Natural killer cell (primary cell): ENCODE data around the gene HAGH. TPM values are rescaled to one million over a fixed set of nuclear protein-coding genes. Genes with fewer than 3 reads are reported as not detected.

Experiments used
- ATAC-seq, 3 donors: fragments of 150-1000 bp in 2 of 3; fragments of 200-7000 bp in 1 of 3; cut with Tn5 transposase; 1 replicate in 1 of 3; 2 replicates in 2 of 3; pipeline ENCODE4 v1.10.0; 2021; ENCODE audit warnings: mild to moderate bottlenecking in 2 of 3, moderate library complexity in 2 of 3
- DNase-seq, 2 donors: peaks; one replicate each; pipeline versions ENCODE4 v3.0.0 to v3.0.0-alpha.2; 2013 to 2021; ENCODE audit warnings: mixed read lengths in 1 of 2
- H3K27ac ChIP-seq: one replicate; pipeline ENCODE4 v1.5.1; 2013; ENCODE audit warnings: mild to moderate bottlenecking, low read length
- H3K27me3 ChIP-seq: one replicate; pipeline ENCODE4 v1.6.1; 2013; ENCODE audit warnings: low read length; ENCODE audit not compliant: control insufficient read depth, insufficient read depth
- H3K36me3 ChIP-seq: one replicate; pipeline ENCODE4 v1.6.1; 2013; ENCODE audit warnings: low read length; ENCODE audit not compliant: control insufficient read depth, insufficient read depth
- H3K4me1 ChIP-seq: one replicate; pipeline ENCODE4 v1.6.1; 2013; ENCODE audit warnings: low read length; ENCODE audit not compliant: control insufficient read depth, insufficient read depth
- H3K4me3 ChIP-seq: one replicate; pipeline ENCODE4 v1.5.1; 2013; ENCODE audit warnings: low read length
- H3K9me3 ChIP-seq: one replicate; pipeline ENCODE4 v1.6.1; 2013; ENCODE audit warnings: low read length; ENCODE audit not compliant: control insufficient read depth, insufficient read depth
- H3K27ac Mint-ChIP-seq, 2 donors: one replicate each; pipeline ENCODE4 v1.8.0; 2022; ENCODE audit warnings: mild to moderate bottlenecking in 2 of 2, mixed read lengths in 2 of 2, moderate library complexity in 1 of 2
- H3K27me3 Mint-ChIP-seq, 2 donors: one replicate each; pipeline ENCODE4 v1.8.0; 2022; ENCODE audit warnings: low read depth in 2 of 2, mixed read lengths in 2 of 2
- H3K36me3 Mint-ChIP-seq: one replicate; pipeline ENCODE4 v1.8.0; 2022; ENCODE audit warnings: mixed read lengths
- H3K4me1 Mint-ChIP-seq, 2 donors: one replicate each; pipeline ENCODE4 v1.8.0; 2022; ENCODE audit warnings: mixed read lengths in 2 of 2
- H3K4me3 Mint-ChIP-seq: one replicate; pipeline ENCODE4 v1.8.0; 2022; ENCODE audit warnings: mild to moderate bottlenecking, moderate library complexity, mixed read lengths
- H3K9me3 Mint-ChIP-seq, 2 donors: one replicate each; pipeline ENCODE4 v1.8.0; 2022; ENCODE audit warnings: mixed read lengths in 2 of 2
- CTCF ChIP-seq: fragments of 200-600 bp; IDR thresholded peaks from one replicate; pipeline ENCODE4 v1.8.0; 2022; ENCODE audit warnings: antibody characterized with exemption
- WGBS: methylation state at CpG from one replicate; pipeline ENCODE4 v1.1.7; 2013; ENCODE audit warnings: missing lambda C conversion rate; ENCODE audit not compliant: insufficient coverage; 5-methylcytosine and 5-hydroxymethylcytosine counted together
- intact Hi-C: fragments of 100-400 bp; cut with micrococcal nuclease; formaldehyde crosslinking; loops from one replicate; pipeline ENCODE4 v1.14.2; 2022
- total RNA-seq, 4 donors: library from RNA; stranded (reverse); fragments of 120-200 nt in 1 of 4; gene quantifications; one replicate each; pipeline versions ENCODE4 v1.2.3 to v1.2.4, GENCODE V29; 2013 to 2022

Gene HAGH
- total RNA-seq, 3 donors from 2014 or later (not counting 1 experiment from before 2014, with no cell fraction given) = 27.8 to 38.4 (median 37.5) TPM

DNA sequence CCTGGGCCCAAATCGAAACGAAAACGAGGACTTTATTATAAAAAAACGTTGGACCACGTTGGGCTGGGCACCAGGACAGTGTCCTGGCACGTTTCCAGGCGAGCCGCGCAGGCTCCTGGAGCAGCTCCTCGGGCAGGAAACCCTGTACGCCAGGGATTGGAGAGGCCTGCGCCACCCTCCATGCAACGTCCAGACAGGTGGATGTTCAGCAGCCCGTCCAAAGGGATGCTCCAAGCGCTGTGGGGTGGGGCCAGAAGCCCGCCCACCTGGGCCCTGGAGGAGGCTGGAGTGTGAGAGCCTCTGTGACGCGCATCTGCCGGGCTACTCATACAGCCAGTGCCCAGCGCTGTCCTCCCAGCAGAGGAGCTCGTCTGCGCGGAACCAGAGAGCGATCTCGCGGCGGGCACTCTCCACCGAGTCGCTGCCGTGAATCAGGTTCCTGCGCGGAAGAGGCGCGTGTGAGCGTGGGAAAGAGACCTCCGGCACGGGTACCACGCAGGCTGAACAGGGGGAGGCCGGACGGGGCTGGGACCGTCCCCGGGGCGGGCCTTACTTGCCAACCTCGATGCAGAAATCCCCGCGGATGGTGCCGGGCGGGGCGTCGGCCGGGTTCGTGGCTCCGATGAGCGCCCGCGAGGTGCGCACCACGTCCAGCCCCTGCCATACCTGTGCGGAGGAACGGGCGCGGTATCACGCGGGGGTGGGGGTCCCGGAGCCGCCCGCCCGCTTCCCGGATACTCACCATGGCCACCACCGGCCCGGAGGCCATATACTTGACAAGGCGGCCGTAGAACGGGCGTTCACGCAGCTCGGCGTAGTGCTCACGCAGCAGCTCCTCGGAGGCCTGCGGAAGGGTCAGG, 56.1 kb downstream of the HAGH start:
- ATAC-seq (peak; percentile 36 to 56 (median 50)), DNase-seq (peak; percentile 53 to 79)
- H3K36me3 ChIP-seq = peaks cover 29% of the 10 kb centered on the region
- peaks cover 41% of the 10 kb centered on the region for H3K4me1 ChIP-seq
- Mint-ChIP-seq H3K36me3 (no peaks in the 10 kb centered on the region), H3K27me3 (no peaks in the 10 kb centered on the region), H3K27ac (peak overlapping the region; percentile 67 to 70), H3K9me3 (no peaks in the 10 kb centered on the region), H3K4me1 (peaks cover 14 to 21% of the 10 kb centered on the region in 2 donors), H3K4me3 (peak overlapping the region; percentile 73)
- H3K4me3 ChIP-seq = peak overlapping the region; percentile 61
- 26% methylated on average over 81 of the region's 81 CpGs for WGBS
- intact Hi-C loops = loop anchor here (5.0 to 10.0 kb wide), 2 partner anchors 154 to 382 kb away; no protein-coding TSS in a partner anchor
- no peaks in the 10 kb centered on the region for H3K9me3 ChIP-seq
- peak overlapping the region; percentile 69 for H3K27ac ChIP-seq
- TF ChIP-seq CTCF = no peak
- no peaks in the 10 kb centered on the region for H3K27me3 ChIP-seq

DNA sequence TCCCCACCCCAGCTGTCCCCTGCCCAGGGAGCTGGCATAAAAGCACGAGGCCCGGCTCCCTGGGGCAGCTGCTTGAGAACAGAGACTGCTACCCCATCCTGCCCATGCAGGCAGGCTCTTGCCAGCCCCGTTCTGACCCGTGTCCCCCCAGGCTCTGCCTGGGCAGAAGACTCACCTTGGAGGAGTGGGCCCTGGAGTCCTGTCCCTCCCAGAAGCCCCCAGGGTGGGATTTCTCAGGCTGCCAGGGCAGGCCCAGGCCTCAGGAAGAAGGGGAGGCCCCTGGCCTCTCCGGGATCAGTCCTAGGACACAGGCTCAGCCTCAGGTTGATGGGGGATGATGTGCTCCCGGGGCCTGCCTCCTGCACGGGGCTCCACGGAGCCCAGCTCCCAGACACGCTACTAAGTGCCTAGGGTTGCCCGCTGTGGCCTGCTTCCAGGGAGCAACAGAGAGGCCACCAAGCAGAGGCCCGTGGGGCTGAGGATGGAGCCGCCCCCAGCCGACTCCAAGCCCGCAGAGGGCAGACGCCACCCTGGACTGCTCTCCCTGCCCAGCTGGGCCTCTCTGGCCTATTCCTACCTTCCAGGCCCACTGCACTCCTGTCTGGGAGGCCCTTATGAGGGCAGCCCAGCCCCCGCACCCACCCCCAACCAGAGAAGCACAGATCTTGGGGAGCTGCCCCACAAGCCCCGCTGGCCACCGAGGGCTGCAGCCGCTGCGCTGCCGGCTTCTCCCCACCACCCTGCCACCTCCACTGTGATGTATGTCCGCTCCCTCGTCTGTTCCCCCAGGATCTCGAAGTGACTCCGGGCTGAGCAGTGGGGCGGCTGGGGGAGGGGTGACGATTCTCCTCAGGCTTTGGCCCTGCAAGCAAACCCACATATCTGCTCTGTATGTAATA, 57.0 kb downstream of the HAGH start:
- Histone ChIP-seq H3K36me3 (peaks cover 33% of the 10 kb centered on the region), H3K27ac (peak overlapping the region; percentile 69), H3K27me3 (no peaks in the 10 kb centered on the region), H3K4me3 (no peak overlapping the region), H3K9me3 (no peaks in the 10 kb centered on the region), H3K4me1 (peaks cover 40% of the 10 kb centered on the region)
- ATAC-seq (no peak), DNase-seq (no peak)
- 95% methylated on average over 27 of the region's 27 CpGs for WGBS
- Mint-ChIP-seq H3K4me3 (peak overlapping the region; percentile 73), H3K36me3 (no peaks in the 10 kb centered on the region), H3K4me1 (peaks cover 14 to 21% of the 10 kb centered on the region in 2 donors), H3K9me3 (no peaks in the 10 kb centered on the region), H3K27me3 (no peaks in the 10 kb centered on the region), H3K27ac (peak overlapping the region; percentile 67 to 70)
- intact Hi-C loops = loop anchor here (5.0 to 10.0 kb wide), 2 partner anchors 155 to 383 kb away; no protein-coding TSS in a partner anchor
- TF ChIP-seq CTCF = no peak

DNA sequence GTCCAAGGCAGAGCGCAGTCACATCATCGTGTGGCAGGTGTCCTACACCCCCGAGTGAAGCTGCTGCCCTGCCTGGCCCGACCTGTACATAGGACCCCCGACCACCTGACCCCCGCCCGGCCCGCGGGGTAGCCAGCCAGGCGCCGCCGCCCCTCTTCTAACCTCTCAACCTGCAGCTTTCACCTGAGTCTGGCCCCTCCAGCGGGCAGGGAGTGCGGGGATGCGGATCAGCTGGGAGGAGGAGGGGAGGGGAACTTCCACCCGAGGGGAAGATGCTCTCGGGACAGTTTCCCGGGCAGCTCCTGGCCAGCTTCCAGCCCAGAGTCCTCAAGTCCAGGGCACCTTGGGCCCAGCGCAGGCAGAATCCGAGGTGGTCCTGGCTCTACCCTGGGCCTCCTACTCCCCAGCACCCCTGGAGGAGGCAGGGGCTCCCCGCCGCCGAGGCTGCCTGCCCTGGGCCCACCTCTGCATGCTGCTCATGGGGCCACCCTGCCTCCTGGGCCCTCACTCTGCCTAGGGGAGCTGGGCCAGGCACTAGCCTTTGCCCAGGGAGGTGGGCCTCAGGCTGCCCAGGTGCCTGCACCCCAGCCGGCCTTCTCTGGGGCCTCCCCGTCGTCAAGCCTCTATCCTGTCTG, 57.7 kb downstream of the HAGH start:
- Mint-ChIP-seq H3K9me3 (no peaks in the 10 kb centered on the region), H3K27ac (peak overlapping the region in 1 of 2 donors; percentile 70), H3K4me1 (peaks cover 11 to 19% of the 10 kb centered on the region in 2 donors), H3K36me3 (no peaks in the 10 kb centered on the region), H3K4me3 (no peak overlapping the region), H3K27me3 (no peaks in the 10 kb centered on the region)
- no peaks in the 10 kb centered on the region for H3K9me3 ChIP-seq
- 93% methylated on average over 26 of the region's 26 CpGs for WGBS
- TF ChIP-seq CTCF = no peak
- ATAC-seq (no peak), DNase-seq (no peak)
- H3K4me3 ChIP-seq = no peak overlapping the region
- no peaks in the 10 kb centered on the region for H3K27me3 ChIP-seq
- intact Hi-C loops = no loop called here
- H3K4me1 ChIP-seq = peaks cover 32% of the 10 kb centered on the region
- H3K36me3 ChIP-seq = peaks cover 37% of the 10 kb centered on the region
- no peak overlapping the region for H3K27ac ChIP-seq
